ENCODE data around the gene SORCS2.

SORCS2 gene

DNA sequence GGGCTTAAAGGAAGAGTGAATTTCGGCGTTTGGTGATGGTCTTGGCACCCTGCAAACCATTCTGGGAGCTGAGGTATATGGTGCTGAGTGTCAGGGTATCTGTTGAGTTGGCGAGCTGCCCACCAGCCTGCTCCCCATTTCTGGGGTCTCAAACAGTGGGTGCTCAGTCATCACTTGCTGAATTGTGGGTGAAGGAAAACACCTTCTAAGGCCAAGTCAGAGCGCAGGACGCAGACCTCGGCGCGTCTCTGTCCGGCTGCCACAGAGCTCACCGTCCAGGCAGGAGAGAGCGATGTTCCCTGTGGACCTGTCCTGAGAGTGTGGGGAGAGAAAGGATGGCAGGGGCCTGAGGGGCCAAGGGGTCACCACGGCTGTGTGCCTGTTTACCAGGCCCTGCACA is 111.2 kb downstream of the SORCS2 start:
- no peak for DNase-seq (ENCODE audit: low read depth in 2 of 2)

DNA sequence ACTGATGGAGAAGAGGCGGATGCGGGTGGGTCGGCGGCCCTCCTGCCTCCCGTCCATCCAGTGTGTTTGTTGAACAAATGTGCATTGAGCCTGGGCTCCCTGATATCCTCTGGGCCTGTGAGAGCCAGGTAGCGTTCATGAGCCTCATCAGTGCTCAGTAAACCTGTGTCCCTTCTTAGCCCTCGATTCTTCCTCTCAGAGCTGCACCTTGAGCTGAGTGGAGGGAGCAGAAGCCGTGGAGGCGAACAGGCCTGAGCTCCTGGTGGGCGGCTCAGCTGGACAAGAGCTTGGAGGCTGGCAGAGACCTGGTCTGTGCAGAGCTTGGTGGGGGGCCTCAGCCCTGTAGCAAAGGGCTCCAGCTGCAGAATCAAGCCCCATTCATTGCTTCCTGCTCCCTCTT is 112.1 kb downstream of the SORCS2 start:
- no peak for DNase-seq (ENCODE audit: low read depth in 2 of 2)

DNA sequence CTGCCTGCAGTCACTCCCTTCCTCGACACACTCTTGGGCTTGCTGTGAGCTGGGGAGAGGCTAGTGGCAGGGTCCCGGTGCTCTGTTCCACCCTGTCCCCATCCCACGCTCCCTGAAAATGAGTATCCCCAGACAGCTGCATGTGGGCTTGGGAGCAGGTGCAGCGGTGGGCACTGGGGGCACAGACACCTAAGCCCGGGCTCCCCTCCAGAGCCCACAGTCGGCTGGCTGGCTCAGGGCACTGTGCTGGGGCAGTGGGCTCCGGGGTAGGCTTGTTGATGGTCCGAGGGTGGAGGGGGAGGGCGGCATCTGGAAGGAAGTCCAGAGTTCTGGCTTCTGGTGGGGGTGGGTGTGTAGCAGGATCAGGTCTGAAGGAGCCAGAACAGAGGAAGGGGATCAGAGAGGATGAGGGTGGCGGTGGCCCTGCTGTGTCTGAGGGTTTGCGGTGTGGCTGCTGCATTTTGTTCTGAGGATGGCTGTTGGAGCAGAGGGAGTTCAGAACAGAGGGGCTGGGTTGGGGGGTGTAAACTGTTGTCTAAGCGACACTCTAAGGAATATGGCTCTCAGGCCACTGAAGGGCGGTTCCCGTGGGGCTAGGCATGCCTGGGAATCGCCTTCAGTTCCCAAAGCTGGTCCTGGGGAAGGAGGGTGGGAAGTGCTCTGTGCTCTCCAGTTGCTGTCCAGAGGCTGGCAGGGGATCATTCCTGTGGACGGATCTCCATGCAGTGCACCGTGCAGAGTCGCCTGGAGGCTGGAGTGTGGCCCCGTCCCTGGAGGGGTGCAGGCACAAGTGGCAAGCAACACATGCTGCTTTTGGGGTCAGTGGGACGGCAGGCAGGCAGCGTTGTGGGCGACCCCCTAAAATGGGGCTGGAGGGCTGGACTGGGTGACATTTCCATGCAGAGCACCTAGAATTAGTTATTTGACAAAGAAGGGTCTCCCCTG is 114.0 kb downstream of the SORCS2 start:
- DNase-seq (ENCODE audit: low read depth in 2 of 2) = no peak

DNA sequence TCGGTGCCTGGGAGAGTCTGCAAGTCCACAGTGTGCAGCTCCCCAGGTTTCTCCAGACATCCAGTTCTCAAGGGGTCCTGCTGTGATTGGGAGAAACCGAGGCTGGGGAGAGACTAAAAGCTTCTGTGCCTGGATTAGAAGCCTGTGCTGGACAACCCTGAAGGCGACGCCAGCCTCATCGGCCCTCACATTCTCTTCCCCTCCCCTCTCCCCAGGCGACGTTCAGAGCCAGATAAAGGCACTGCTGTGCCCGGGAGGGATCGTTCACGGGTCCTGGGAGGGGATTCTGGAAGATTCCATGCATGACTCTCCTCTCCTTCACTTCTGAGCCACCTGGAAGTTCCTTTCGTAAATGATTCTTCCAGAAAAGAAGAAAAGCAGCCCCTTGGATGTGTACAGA is 114.6 kb downstream of the SORCS2 start:
- no peak for DNase-seq (ENCODE audit: low read depth in 2 of 2)

DNA sequence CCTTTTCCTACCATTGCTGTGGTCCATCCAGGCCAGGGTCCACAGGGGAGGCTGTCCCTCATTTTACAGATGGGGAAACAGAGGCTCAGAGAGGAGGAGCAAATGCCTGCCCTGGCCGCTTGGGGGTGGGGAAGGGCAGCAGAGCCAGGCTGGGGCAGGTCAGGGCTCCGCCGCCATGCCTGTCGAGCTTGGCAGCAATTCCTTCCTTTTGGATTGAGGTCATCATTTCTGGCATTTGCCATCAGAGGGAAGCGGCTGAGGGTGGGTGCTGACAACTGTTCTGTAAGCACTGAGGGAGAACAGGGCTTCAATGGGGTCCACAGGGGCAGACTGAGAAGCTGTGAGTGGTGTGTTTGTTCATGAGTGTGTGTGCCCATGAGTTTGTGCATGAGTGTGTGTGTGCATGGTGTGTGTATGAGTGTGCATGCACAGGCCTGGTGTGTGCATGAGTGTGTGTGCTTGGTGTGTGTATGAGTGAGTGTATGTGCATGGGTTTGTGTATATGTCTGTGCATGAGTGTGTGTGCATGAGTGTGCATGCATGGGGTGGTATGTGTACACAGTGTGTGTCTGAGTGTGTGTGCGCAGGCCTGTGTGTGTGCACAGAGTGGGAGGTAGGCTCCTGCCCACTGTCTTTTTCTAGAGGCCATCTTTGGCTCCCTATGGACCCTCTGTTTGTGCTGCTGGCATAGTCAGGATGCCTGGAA is 115.2 kb downstream of the SORCS2 start:
- DNase-seq (ENCODE audit: low read depth in 2 of 2) = no peak

DNA sequence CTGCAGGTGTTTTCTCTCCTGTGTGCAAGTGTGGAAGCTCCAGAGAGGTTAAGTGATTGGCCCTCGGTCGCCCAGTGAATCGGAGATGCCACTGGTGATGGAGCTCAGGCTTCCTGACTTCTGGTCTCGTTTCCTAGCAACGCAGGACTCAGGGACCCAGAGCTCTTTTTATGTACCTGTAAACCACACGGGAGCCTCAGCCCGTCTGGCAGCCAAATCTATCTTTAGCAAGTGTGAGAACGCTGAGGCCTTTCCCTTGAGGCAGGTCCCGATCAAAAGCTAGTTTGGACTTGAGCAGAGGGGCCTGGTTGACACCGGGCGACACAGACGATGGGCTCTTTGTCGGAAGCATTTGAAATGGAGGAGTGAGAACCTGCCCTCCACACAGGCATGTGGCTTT is 116.8 kb downstream of the SORCS2 start:
- no peak for DNase-seq (ENCODE audit: low read depth in 2 of 2)

DNA sequence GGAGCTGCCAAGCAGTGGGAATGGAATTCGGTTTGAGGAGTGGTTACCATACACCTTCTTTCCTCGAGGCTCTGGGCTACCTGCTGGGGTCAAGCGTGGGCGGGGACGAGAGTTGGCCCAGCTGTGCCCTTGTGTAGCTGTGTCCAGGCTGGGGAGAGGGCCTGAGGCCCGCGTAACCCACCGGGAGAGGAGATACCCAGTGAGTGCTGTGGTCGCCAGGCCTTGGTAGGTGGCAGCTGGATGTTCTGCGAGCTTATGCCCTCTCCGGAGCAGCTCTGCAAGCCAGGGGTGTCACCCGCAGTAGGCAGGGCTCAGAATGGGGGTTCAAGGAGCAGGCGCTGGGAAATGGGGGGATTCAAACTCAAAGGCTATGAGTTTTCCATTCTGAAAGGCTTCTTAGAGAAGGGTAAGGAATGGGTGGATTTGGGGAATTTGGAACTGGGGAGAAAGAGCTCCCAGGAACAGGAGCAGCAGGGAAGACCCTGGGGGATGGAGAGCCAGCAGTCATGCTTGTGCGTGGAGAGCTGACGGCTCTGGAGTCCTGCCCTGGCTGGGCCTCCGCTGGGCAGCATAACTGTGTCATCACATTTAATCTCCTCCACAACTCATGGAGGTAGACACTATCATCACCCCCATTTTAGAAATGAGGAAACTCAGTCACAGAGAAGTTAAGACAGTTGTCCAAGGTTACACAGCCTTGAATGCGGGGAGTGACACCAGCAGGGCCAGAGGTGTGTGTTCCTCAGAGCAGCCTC is 117.5 kb downstream of the SORCS2 start:
- DNase-seq (ENCODE audit: low read depth in 2 of 2) = no peak

DNA sequence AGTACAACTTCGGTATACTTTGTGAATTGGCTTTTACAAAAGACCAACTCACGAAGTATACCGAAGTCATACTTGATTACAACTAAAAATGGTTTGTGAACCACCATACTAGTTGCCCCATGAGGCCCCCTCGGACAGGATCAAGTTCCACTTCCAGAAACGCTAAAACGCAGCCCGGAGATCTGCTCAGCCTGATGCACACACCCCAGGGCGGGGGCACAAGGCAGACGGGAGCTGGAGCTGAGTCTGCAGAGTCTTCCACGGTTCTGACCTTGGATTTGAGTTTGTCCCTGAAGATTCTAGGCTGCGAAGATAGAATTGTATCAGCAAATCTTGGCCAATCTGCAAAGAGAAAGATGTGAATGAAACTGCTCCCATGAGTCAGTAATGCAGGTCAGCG is 118.1 kb downstream of the SORCS2 start:
- DNase-seq (ENCODE audit: low read depth in 2 of 2) = no peak

DNA sequence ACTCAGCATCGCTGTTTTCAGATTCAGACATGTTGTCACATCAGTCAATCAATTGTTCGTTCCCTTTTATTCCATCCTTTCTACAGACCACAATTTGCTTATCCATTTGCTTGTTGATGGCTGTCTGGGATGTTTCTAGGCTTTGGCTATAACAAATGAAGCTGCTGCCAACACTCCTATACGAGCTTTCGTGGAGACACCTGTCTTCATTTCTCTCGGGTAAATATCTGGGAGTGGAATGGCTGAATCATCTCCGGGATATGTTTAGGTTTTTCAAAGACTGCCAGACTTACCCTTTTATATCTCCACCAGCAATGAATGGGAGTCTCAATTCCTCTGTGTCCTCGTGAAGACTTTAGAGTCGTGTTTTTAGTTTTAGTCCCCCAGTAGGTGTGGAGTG is 118.9 kb downstream of the SORCS2 start:
- DNase-seq (ENCODE audit: low read depth in 2 of 2) = no peak

DNA sequence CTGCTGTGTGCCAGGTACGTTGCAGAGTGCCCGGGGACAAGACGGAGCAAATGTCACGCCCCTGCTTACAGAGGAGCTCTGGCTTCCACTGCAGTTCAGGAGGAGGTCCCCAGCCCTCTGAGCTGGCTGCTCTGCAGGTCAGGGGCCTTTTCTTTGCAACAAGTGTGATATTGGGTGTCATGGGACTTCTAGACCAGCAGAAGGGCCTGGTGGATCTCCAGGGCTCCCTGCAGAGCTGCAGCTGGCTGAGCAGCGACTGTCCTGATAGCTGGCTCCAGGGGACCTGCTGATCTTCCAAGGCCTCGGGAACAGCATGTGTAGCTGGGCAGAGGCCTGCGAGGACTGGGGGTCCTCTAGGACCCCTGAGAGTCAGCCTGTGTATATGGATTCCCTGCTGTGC is 120.4 kb downstream of the SORCS2 start:
- no peak for DNase-seq (ENCODE audit: low read depth in 2 of 2)

DNA sequence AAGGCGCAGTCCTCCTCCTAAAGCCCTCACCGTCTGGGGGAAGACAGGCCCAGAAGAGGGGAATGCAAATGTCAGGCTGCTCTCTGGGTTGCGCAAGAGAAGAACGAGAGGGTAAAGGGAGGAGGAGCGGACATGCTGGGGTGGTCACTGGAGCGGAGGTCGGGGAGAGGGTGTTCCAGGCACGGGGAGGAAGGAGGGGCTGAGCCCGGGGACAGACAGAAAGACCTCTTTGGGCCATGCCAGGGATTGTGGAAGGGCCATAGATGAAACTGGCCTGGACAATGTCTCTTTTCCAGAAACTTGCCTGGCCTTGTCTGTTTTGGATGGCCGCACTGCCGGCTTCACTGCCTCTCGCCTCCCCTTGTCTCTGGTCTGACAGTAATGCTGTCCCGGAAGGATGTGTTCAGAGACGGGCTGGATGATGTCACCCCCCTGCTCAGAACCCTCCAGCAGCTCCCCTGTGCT is 121.0 kb downstream of the SORCS2 start:
- no peak for DNase-seq (ENCODE audit: low read depth in 2 of 2)

DNA sequence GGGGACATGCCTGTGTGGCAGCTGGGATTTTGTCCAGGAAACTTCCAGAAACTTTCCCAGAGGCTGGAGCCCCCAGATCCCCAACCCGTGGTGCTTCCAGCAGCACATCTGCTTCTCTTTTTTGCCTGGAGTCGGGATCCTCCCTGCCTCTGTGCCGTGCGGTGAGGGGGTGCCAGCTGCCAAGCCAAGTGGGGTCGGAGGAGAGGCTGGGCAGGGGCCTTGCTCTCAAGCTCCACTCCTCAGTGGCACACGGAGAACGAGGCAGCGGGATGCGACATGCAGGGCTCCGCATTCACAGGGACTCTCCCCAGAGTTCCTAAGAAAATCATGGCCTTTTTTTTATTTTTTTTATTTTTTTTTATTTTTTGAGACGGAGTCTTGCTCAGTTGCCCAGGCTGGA is 121.7 kb downstream of the SORCS2 start:
- no peak for DNase-seq (ENCODE audit: low read depth in 2 of 2)

DNA sequence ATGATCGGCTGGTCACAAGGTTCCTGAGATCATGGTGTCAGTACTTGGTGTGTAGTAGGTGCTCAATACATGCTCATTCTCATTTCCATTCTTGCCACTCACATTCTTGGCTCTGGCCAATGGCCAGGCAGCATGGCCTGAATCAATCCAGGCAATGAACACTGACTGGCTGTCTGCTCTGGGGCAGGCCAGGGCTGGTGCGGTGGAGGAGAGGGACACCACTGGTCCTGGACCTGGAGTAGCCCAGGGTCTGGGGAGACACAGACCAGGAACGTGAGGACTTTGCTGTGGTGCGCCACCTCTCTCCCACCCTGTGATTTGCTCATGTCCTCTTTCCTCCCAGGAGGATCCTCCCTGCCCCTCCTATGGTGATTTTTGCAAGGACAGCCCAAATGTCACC is 122.9 kb downstream of the SORCS2 start:
- DNase-seq (ENCODE audit: low read depth in 2 of 2) = no peak

DNA sequence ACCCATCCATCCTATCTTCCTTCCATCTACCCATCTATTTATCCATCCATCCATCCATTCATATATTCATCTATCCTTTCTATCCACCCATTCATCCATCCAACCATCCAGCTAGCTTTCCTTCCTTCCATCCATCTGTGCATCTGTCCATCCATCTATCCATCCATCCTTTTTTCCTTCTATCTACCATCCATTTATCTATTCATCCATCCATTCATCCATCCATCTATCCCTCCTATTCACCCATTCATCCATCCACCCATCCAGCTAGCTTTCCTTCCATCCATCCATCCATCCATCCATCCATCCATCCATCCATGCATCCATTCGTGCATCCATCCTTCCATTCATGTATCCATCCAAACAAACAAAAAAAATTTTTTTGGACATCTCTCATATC is 123.6 kb downstream of the SORCS2 start:
- no peak for DNase-seq (ENCODE audit: low read depth in 2 of 2)

DNA sequence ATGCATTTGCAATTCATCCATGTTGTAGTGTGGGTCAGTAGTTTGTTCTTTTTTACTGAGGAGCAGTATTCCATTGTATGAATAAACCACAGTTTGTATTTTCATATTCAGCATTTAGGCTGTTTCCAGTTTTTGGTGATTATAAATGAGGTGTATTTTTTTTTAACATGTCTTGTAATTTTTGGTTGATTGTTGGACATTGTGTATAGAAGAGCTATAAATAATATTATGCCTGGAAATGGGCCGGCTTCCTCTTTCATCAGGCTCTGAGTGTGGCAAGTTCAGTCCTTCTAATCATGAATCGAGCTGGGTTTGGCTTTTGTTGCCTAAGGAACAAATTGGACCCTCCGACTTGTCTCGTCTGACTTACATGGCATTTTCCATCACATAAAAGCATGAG is 126.7 kb downstream of the SORCS2 start:
- DNase-seq (ENCODE audit: low read depth in 2 of 2) = no peak

DNA sequence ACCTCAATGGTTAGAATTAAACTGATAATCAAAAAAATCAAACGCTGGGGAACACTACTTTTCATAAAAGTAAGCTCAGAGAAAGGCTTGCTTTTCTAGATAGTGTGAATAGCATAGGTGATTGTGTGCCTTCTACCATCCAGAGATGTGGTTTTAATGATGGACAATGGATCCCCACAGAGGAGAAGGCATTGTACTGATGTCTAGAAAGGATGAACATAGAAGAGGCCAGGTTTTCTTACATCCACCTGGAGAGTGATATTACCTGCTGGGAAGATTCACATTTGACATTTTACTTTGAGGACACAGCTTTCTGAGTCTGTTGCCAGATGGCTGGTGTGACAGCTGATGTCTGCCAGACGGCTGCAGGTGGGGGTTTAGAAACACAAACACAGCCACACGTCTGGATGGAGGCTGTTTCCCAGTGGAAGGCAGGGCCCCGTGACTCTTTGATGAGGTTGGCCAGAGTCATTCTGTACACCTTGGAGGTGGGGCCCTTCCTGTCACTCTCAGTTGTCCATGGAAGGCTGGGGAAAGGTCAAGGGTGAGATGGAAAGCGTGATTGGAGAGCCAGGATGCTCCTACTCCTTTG is 128.0 kb downstream of the SORCS2 start:
- DNase-seq (ENCODE audit: low read depth in 2 of 2) = no peak

DNA sequence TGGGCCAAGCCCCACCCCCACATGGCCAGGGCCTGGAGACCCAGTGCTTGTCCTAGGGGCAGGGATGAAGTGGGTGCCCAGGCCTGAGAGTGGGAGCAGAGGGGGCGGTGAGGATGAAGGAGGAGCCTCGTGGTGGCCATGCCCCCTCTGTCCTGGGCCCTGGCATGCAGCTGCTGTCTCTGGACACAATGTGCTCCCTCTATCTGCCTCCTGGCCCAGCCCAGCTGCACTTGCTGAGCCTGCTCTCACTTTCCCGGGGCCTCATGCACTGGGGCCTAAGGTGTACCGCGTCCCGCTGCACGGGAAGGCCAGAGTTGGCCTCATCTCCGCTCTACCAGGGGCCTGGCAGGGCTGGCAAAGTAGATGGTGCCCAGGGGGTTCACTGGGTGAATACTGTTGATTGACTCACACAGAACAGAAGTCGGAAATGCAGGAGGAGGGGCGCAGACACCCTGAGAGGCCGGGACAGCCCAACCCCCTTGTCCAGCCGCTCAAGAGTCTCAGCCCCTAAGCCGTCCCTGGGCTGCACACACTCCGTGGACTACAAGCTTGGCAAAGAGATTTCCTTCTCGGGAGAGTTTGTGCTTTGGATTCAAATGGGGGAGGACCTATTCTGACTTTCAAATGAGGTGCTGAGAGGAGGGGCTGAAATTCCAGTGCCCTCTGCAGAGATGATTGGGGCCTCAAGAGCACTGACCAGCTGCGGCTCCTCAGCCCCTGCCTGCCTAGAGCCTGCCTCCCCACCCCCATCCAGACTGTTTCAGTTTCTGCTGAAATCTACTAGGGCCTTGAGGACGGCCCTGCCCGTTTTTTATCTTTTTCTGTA is 130.0 kb downstream of the SORCS2 start:
- DNase-seq (ENCODE audit: low read depth in 2 of 2) = no peak

DNA sequence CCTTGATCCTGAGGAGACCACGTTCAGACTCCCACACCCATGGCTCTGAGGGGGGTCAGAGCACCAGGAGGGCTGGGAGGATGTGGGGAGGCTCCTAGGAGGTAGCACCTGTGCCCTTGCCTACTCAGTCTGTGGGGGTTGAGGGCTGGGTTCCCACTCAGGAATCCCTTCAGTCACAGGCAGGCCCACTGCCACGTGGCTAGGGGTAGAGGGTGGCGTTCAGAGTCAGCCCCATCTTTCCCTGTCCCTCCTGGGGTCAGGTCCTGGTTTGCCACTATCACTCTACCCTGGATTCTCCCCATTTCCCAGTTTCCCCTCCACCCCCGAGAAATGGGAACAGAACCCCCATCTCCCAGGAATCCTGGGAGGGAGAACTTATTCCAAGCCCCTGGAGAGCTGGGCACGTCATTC is 131.1 kb downstream of the SORCS2 start:
- no peak for DNase-seq (ENCODE audit: low read depth in 2 of 2)

DNA sequence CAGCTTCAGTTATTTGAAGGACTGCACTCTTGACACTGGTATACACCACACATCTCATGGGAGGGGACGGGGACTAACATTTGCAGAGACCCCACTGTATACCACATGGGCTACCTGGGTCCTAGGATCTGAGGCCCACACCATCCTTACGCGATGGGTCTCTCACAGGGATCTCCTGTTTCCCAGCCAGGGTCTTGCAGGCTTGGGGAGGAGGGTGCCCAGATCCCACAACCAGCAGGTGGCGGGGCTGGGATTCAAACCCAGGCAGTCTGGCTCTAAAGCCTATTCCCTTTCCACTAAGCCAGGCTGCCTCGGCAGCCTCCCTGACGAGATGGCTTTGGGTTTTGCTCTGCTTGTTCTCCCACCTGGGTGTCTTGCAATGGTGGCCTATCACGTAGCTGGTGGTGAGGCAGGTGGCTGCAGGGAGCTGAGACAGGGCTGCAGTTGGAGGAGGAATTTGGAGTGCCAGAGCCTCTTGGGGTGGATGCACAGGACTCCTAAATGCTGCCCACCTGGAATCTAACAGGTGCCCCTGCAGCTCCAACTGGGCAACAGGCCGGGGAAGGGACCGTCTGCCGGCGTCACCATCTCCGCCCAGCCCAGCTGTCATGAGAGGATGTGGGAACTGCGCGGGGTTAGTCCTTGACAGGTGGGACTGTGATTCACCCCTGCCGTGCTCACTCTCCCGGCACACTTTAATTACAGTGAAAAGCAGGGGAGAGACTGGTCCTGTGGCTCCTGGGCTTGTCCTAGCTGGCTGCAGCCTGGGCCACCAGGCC is 131.7 kb downstream of the SORCS2 start:
- no peak for DNase-seq (ENCODE audit: low read depth in 2 of 2)

DNA sequence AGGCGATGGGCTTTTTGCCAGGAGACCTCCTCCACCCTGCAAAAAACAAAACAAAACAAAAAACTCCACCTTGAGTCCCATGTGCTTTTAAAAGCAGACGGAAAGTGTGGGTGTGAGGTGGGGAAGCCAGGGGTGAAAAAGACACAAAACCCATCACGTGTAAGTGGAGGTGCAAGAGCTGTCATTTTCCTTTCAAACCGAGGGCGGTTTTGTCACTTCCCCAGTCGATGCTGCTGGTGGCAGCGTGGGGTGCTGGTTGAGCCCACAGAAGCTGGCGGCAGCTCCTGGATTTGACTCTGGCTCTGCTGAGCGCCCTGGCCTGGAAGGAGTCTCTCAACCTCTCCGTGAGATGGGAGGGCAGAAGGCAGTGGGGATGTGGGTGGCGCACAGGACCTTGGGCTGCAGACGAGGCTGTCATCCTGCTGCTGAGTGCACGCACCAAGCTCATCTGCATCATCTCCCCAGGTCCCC is 132.3 kb downstream of the SORCS2 start:
- no peak for DNase-seq (ENCODE audit: low read depth in 2 of 2)
